Aortic smooth muscle cell (primary cell): Measurements from ENCODE around the gene TACR1. TPM values are rescaled to one million over a fixed set of nuclear protein-coding genes. Genes with fewer than 3 reads are reported as not detected.

Experiments used
- total RNA-seq: library from RNA; depleted of rRNA; stranded (reverse); fragments of >200 nt; gene quantifications from 2 replicates; pipeline ENCODE4 v1.2.3, GENCODE V29; 2014

Gene TACR1, protein sequence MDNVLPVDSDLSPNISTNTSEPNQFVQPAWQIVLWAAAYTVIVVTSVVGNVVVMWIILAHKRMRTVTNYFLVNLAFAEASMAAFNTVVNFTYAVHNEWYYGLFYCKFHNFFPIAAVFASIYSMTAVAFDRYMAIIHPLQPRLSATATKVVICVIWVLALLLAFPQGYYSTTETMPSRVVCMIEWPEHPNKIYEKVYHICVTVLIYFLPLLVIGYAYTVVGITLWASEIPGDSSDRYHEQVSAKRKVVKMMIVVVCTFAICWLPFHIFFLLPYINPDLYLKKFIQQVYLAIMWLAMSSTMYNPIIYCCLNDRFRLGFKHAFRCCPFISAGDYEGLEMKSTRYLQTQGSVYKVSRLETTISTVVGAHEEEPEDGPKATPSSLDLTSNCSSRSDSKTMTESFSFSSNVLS
- not detected in 2 replicates for total RNA-seq

DNA sequence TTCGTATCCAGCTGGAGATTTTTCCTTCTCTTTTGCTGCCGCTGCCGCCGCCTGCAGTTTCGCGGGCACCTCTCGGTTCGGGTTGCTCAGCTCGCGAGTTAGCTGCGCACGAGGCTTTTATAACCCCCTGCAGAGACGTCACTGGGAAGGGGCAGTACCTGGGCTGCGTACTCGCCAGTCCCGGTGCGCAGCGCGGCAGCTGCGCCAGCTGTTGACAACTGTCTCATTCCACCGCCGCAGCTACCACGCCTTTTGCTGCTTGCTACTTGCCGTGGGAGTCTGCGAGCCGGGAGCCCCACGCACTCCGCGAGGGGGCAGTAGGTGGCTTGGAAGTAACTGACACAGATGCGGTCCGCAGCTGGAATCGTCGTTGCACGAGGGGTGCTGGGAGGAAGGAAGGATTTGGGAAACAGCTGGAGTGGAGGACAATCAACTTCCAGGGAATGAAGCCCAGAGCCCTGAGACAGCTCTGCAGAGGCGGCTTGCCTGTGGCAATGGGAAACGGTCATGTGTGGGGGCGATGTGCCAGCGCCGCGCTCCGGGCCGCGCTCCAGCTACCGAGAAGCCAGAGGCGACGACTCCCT lies at the start of gene TACR1:
Gene TACR1, minus strand, starts transcription at position 93 of the 584 bp plus-strand sequence. CDS start 586 bp downstream, outside the sequence.

Other genes with a start within 250 kb of the TACR1 start
- 24.4 and 36.9 TPM in 2 replicates for gene POLE4, start 240.9 kb downstream of the TACR1 start, total RNA-seq